NCI-H2107 (cell line): Measurements from ENCODE around the gene MEIS1.

Source experiments
- DNase-seq: peaks from one replicate; lab custom pipeline; 2025; lab: John Stamatoyannopoulos, UW

The MEIS1 gene

GRCh38 chr2:66443979-66444861 is 9.3 kb downstream of the MEIS1 start:
- DNase-seq, result no peak

- DNase-seq, result no peak
Observed at GRCh38 chr2:66445076-66445924, 10.4 kb downstream of the MEIS1 start.

- no peak for DNase-seq
Observed at GRCh38 chr2:66445925-66446871, 11.3 kb downstream of the MEIS1 start.

- DNase-seq, result no peak
Observed at GRCh38 chr2:66446941-66447340, 12.0 kb downstream of the MEIS1 start.

GRCh38 chr2:66447677-66448076 is 12.8 kb downstream of the MEIS1 start:
- DNase-seq, result no peak

- DNase-seq, result no peak
Observed at GRCh38 chr2:66448136-66448991, 13.4 kb downstream of the MEIS1 start.

GRCh38 chr2:66452214-66452613 is 17.3 kb downstream of the MEIS1 start:
- DNase-seq, result no peak

- DNase-seq, result no peak
Observed at GRCh38 chr2:66452917-66453316, 18.0 kb downstream of the MEIS1 start.

GRCh38 chr2:66455490-66455889 is 20.6 kb downstream of the MEIS1 start:
- DNase-seq, result no peak

GRCh38 chr2:66456183-66457041 is 21.5 kb downstream of the MEIS1 start:
- DNase-seq, result no peak

GRCh38 chr2:66457545-66457944 is 22.6 kb downstream of the MEIS1 start:
- no peak for DNase-seq

GRCh38 chr2:66460031-66460430 is 25.1 kb downstream of the MEIS1 start:
- no peak for DNase-seq

GRCh38 chr2:66461001-66461663 is 26.2 kb downstream of the MEIS1 start:
- DNase-seq, result no peak

- no peak for DNase-seq
Observed at GRCh38 chr2:66461664-66462500, 27.0 kb downstream of the MEIS1 start.

- no peak for DNase-seq
Observed at GRCh38 chr2:66462501-66462825, 27.5 kb downstream of the MEIS1 start.

GRCh38 chr2:66463206-66463755 is 28.4 kb downstream of the MEIS1 start:
- no peak for DNase-seq

GRCh38 chr2:66464930-66465637 is 30.2 kb downstream of the MEIS1 start:
- DNase-seq, result no peak

- DNase-seq, result no peak
Observed at GRCh38 chr2:66466433-66466832, 31.5 kb downstream of the MEIS1 start.
